B cell (primary cell): ENCODE measurements around the gene TMEM132A. TPM values are rescaled to one million over a fixed set of nuclear protein-coding genes. Genes with fewer than 3 reads are reported as not detected.

Source experiments
- ATAC-seq: fragments of 200-7000 bp; cut with Tn5 transposase; one replicate; pipeline ENCODE4 v1.10.0; 2021; ENCODE audit warnings: low read depth, mild to moderate bottlenecking, moderate number of reproducible peaks, moderate library complexity
- CTCF ChIA-PET: fragments of 350-600 bp; sonication (Branson Sonifier 250); formaldehyde crosslinking; loops from one replicate; lab custom pipeline; 2021; ENCODE audit warnings: antibody characterized with exemption, inconsistent platforms; lab: Charles Lee
- POLR2A ChIA-PET: fragments of 350-600 bp; sonication (Branson Sonifier 250); formaldehyde crosslinking; loops from one replicate; lab custom pipeline; 2021; ENCODE audit warnings: antibody characterized with exemption; lab: Charles Lee
- DNase-seq: peaks from one replicate; pipeline ENCODE4 v3.0.0; 2013
- H2AFZ ChIP-seq: 2 replicates; pipeline ENCODE4 v1.6.1; 2012; ENCODE audit warnings: mild to moderate bottlenecking, low read depth, low read length; ENCODE audit not compliant: insufficient read depth, poor library complexity, severe bottlenecking
- H3K27ac ChIP-seq, 2 donors: 1 replicate in 1 of 2; 2 replicates in 1 of 2; pipeline ENCODE4 v1.5.1; 2012 to 2013; ENCODE audit warnings: low read length in 2 of 2, mild to moderate bottlenecking in 2 of 2, moderate library complexity in 1 of 2
- H3K27me3 ChIP-seq, 4 experiments: fragments of 200-600 bp in 1 of 4; sonication (generic) in 1 of 4; replicated peaks in 1 of 4; 1 replicate in 2 of 4; 2 replicates in 2 of 4; pipeline versions ENCODE4 v1.6.1 to v1.7.0; 2013 to 2016; ENCODE audit warnings: low read length in 3 of 4, mild to moderate bottlenecking in 2 of 4, mixed read lengths in 1 of 4, moderate library complexity in 1 of 4; ENCODE audit not compliant: insufficient read depth in 4 of 4, control insufficient read depth in 3 of 4; ENCODE audit errors: control extremely low read depth in 1 of 4
- H3K36me3 ChIP-seq, 2 experiments: replicated peaks in 1 of 2; 1 replicate in 1 of 2; 2 replicates in 1 of 2; pipeline versions ENCODE4 v1.6.1 to v1.7.1; 2013; ENCODE audit warnings: low read length in 1 of 2; ENCODE audit not compliant: insufficient read depth in 2 of 2, control insufficient read depth in 1 of 2; ENCODE audit errors: control extremely low read depth in 1 of 2, extremely low read depth in 1 of 2
- H3K4me1 ChIP-seq, 2 donors: fragments of 200-600 bp in 1 of 2; sonication (generic) in 1 of 2; 1 replicate in 1 of 2; 2 replicates in 1 of 2; pipeline versions ENCODE4 v1.5.1 to v1.6.1; 2013 to 2017; ENCODE audit warnings: low read length in 2 of 2; ENCODE audit not compliant: control insufficient read depth in 2 of 2, insufficient read depth in 2 of 2
- H3K4me2 ChIP-seq: replicated peaks from 2 replicates; pipeline ENCODE3; 2012; ENCODE audit warnings: mild to moderate bottlenecking, low read depth, low read length; ENCODE audit not compliant: poor library complexity, severe bottlenecking
- H3K4me3 ChIP-seq, 5 experiments: fragments of 200-600 bp in 1 of 5; sonication (generic) in 1 of 5; 1 replicate in 3 of 5; 2 replicates in 2 of 5; pipeline versions ENCODE4 v1.5.1 to v1.7.0; 2011 to 2016; ENCODE audit warnings: low read length in 4 of 5, mild to moderate bottlenecking in 4 of 5, low read depth in 2 of 5, control low read depth in 1 of 5, moderate library complexity in 1 of 5; ENCODE audit not compliant: insufficient read depth in 1 of 5; ENCODE audit errors: control extremely low read depth in 1 of 5, extremely low read depth in 1 of 5
- H3K79me2 ChIP-seq: fragments of 200-600 bp; sonication (generic); one replicate; pipeline ENCODE4 v1.6.0; 2016; ENCODE audit warnings: low read length; ENCODE audit not compliant: control insufficient read depth, insufficient read depth
- H3K9ac ChIP-seq: fragments of 200-600 bp; sonication (generic); 2 replicates; pipeline ENCODE4 v1.6.1; 2017; ENCODE audit warnings: mild to moderate bottlenecking, low read length, moderate library complexity
- H3K9me3 ChIP-seq, 3 donors: one replicate each; pipeline versions ENCODE4 v1.6.1 to v1.7.1; 2013; ENCODE audit warnings: low read length in 2 of 3; ENCODE audit not compliant: control insufficient read depth in 2 of 3, insufficient read depth in 1 of 3; ENCODE audit errors: control extremely low read depth in 1 of 3
- H4K20me1 ChIP-seq: 2 replicates; pipeline ENCODE4 v1.6.0; 2012; ENCODE audit warnings: mild to moderate bottlenecking, low read length; ENCODE audit not compliant: insufficient read depth, control insufficient read depth, poor library complexity, severe bottlenecking
- H3K27ac Mint-ChIP-seq: one replicate; pipeline ENCODE4 v1.8.0; 2021; ENCODE audit warnings: mixed read lengths
- H3K27me3 Mint-ChIP-seq: one replicate; pipeline ENCODE4 v1.8.0; 2021; ENCODE audit warnings: mixed read lengths
- H3K4me1 Mint-ChIP-seq: one replicate; pipeline ENCODE4 v1.8.0; 2021; ENCODE audit warnings: mixed read lengths
- H3K4me3 Mint-ChIP-seq: one replicate; pipeline ENCODE4 v1.8.0; 2021; ENCODE audit warnings: mixed read lengths
- H3K9me3 Mint-ChIP-seq: one replicate; pipeline ENCODE4 v1.8.0; 2022; ENCODE audit warnings: mixed read lengths; ENCODE audit not compliant: insufficient read depth
- CTCF ChIP-seq: fragments of 200-600 bp; IDR thresholded peaks from one replicate; pipeline ENCODE4 v1.8.0; 2022; ENCODE audit warnings: antibody characterized with exemption, mild to moderate bottlenecking
- EZH2 ChIP-seq: IDR thresholded peaks from 2 replicates; pipeline ENCODE4 v1.6.1; 2012; ENCODE audit warnings: borderline replicate concordance, low read depth, mild to moderate bottlenecking, moderate library complexity, low read length; ENCODE audit not compliant: insufficient read depth, poor library complexity, severe bottlenecking
- WGBS: methylation state at CpG from one replicate; pipeline ENCODE4 v1.1.5; 2013; ENCODE audit warnings: missing lambda C conversion rate; ENCODE audit not compliant: insufficient coverage; 5-methylcytosine and 5-hydroxymethylcytosine counted together
- intact Hi-C: fragments of 100-400 bp; cut with micrococcal nuclease; formaldehyde crosslinking; loops from one replicate; pipeline ENCODE4 v1.10.0; 2022
- polyA plus RNA-seq: library from polyadenylated mRNA; depleted of rRNA; stranded (reverse); fragments of >200 nt; gene quantifications from 2 replicates; pipeline ENCODE4 v1.2.3, GENCODE V29; 2012
- total RNA-seq, 2 donors: library from RNA; stranded (reverse); fragments of 120-200 nt in 1 of 2; gene quantifications; 1 replicate in 1 of 2; 2 replicates in 1 of 2; pipeline versions ENCODE4 v1.2.3 to v1.2.4, GENCODE V29; 2013 to 2022

TMEM132A gene
- total and polyA plus RNA-seq, 2 donors (not counting 1 experiment from before 2014, with no cell fraction given), result 1.2 to 11.3 TPM

GRCh38 chr11:60960405-60960804, 36.1 kb downstream of the TMEM132A start:
- WGBS, result 98% methylated on average over 7 of the region's 7 CpGs
- H3K9ac ChIP-seq, result no peak overlapping the region
- ATAC-seq (no peak), DNase-seq (no peak)
- H3K79me2 ChIP-seq, result no peaks in the 10 kb centered on the region
- intact Hi-C loops, result no loop called here
- TF ChIP-seq CTCF (no peak), EZH2 (no peak)
- Mint-ChIP-seq H3K27ac (no peak overlapping the region), H3K4me3 (no peak overlapping the region), H3K27me3 (peaks cover 5% of the 10 kb centered on the region), H3K9me3 (no peaks in the 10 kb centered on the region), H3K4me1 (peaks cover 4% of the 10 kb centered on the region)
- no peak overlapping the region for H3K4me2 ChIP-seq
- CTCF ChIA-PET, result interaction anchor here (2.8 kb wide), 1 partner anchor 10 kb away, joined by 12 read pairs; no protein-coding TSS in a partner anchor
- no peak overlapping the region for H2AFZ ChIP-seq
- H3K4me3 ChIP-seq, result no peak overlapping the region
- H3K4me1 ChIP-seq, result peaks cover 0 to 7% of the 10 kb centered on the region in 2 donors
- H3K36me3 ChIP-seq, result no peaks in the 10 kb centered on the region
- POLR2A ChIA-PET, result no interaction called here
- no peak overlapping the region for H3K27ac ChIP-seq
- no peaks in the 10 kb centered on the region for H3K9me3 ChIP-seq
- H3K27me3 ChIP-seq, result no peaks in the 10 kb centered on the region
- H4K20me1 ChIP-seq, result no peaks in the 10 kb centered on the region

- no peaks in the 10 kb centered on the region for H3K9me3 Mint-ChIP-seq
- intact Hi-C loops, result no loop called here
- WGBS, result 93% methylated on average over 6 of the region's 6 CpGs
- no peak overlapping the region for H3K4me2 ChIP-seq
- no peak overlapping the region for H3K4me3 ChIP-seq
- H3K9ac ChIP-seq, result no peak overlapping the region
- no peak overlapping the region for H2AFZ ChIP-seq
- TF ChIP-seq EZH2 (no peak), CTCF (no peak)
- no peaks in the 10 kb centered on the region for H3K27me3 ChIP-seq
- H3K4me1 ChIP-seq, result no peaks in the 10 kb centered on the region
- no peaks in the 10 kb centered on the region for H3K4me1 Mint-ChIP-seq
- H3K9me3 ChIP-seq, result peaks cover 0 to 4% (median 1%) of the 10 kb centered on the region in 3 donors
- H3K79me2 ChIP-seq, result no peaks in the 10 kb centered on the region
- H3K27ac ChIP-seq, result no peak overlapping the region
- H3K36me3 ChIP-seq, result no peaks in the 10 kb centered on the region
- POLR2A ChIA-PET, result no interaction called here
- no peak overlapping the region for H3K27ac Mint-ChIP-seq
- H3K27me3 Mint-ChIP-seq, result peaks cover 5% of the 10 kb centered on the region
- DNase-seq, result no peak
- H4K20me1 ChIP-seq, result no peaks in the 10 kb centered on the region
- ATAC-seq, result no peak
- no peak overlapping the region for H3K4me3 Mint-ChIP-seq
- CTCF ChIA-PET, result interaction anchor here (0.6 to 1.1 kb wide), 3 partner anchors 52 to 164 kb away, joined by 3 to 4 read pairs (median 4); no protein-coding TSS in a partner anchor
Measured at GRCh38 chr11:60964801-60965200, 40.5 kb downstream of the TMEM132A start.
